HG03442 (cell line): ENCODE data around the gene SLC2A14.
"Not testable (repeated sequence)": the region's sequence is repeated elsewhere in the genome, so short reads cannot be mapped to it uniquely, and the experiment has no call there.

Source experiments
- ATAC-seq: cut with Tn5 transposase; IDR thresholded peaks from one replicate; pipeline ENCODE4 v1.9.1; 2021; ENCODE audit warnings: mild to moderate bottlenecking, moderate library complexity; ENCODE audit not compliant: unreplicated experiment

SLC2A14 gene

DNA sequence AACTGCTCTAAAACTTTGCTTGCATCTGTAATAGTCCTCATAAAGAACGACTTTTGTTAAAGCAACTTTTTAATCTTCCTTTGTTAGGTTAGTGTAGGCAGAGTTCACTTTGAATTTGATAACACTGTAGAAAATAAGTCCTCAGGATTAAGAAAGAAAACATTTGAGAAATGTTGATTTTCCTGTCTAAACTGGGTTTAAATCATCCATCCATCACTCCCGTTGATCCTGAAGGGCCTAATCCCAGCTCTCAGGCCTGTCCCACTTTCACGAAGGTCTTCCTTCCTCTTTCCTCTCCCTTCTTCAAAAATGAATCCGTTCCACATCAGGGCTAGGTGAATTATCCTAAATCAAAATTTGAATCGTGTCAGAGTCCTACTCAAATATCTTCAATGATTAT, 36.9 kb downstream of the SLC2A14 start:
- ATAC-seq: no peak

DNA sequence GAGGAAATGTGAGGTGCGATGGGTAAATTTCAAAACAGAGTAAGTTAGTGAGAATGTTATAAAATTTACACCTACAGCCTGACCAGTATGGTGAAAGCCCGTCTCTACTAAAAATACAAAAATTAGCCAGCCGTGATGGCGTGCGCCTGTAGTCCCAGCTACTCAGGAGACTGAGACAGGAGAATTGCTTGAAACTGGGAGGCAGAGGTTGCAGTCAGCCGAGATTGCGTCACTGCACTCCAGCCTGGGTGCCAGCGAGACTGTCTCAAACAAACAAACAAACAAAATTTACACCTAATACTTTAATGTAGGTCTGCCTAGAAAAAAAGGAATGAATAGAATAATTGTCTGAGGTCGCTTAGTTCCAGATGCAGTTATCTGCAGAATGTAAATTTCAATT, 37.6 kb downstream of the SLC2A14 start:
- ATAC-seq: no peak

DNA sequence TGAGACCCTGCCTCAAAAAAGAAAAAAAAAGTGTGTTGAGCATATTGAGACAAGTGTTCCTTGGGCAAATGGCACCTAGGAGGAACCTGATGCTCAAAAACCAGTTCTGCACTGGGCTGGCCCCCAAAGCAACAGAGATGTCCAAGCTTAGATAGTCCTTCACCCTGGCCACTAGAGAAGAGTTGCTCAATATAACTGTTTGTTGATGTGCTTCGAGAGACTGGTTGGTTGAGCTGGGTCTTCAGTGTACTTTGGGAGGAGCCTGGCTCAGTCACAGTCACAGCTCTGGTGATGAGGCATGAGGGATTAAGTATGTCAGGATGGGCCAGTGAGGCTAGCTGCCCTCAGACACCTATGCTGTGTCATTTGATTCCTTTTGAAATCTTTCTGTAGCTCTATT, 38.0 kb downstream of the SLC2A14 start:
- no peak for ATAC-seq

DNA sequence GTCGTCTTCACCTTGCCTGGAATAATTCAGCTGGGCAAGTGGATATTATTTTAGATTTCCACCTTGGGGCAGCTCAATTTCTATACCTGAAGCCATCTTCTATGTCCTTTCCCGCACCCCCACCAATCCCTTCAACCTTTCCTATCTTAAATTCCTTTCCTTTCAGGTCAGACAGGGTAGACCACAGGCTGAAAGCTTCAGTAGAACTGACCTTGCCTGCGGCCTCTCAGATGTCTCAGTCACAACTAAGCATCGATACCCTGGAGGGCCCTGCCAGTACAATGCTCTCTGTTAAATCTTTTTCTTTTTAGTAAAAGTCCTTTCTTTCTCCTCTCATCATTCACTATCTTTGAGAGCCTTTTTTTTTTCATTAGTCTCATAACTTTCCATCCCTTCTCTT, 38.9 kb downstream of the SLC2A14 start:
- no peak for ATAC-seq

DNA sequence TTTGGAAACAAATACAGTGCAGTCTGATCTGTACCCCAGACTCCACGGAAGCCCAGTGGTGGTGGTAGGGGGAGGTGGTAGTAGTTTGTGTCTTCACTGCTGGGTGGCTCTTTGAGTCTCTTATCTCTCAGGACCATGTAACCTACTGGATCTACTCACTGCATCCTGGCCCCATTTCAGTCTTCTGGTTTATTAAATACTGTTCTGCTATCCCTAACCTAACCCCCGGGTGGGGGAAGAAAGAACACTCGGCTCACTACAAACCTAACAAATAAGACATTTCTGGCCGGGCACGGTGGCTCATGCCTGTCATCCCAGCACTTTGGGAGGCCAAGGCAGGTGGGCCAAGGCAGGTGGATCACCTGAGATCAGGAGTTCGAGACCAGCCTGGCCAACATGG, 39.5 kb downstream of the SLC2A14 start:
- ATAC-seq: not testable (repeated sequence)

DNA sequence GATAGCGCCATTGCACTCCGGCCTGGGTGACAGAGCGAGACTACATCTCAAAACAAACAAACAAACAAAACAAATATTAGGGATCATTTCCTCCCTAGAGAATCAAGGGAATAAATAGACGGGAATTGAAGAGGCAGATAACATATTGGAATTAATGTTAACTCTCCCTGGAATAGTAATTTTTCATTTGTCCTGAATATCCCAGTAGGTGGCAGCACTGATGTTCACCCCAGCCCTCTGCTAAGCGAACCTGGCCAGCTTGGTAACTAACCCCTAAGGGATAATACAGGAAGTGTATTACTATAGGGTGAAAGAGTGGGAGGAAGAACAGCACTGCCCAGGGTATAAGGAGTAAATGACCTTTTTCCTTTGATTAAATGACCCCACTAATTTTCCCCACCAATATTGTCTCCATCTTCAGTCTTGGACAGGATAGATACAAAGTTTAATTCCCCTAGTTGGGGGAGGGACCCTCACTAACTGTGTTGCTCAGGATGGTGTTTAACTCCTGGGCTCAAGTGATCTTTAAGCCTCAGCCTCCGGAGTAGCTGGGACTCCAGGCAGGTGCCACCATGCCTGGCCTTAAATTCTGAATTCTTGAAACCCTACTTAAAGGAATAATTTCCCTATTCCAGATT, 40.5 kb downstream of the SLC2A14 start:
- peak; percentile 47 for ATAC-seq

DNA sequence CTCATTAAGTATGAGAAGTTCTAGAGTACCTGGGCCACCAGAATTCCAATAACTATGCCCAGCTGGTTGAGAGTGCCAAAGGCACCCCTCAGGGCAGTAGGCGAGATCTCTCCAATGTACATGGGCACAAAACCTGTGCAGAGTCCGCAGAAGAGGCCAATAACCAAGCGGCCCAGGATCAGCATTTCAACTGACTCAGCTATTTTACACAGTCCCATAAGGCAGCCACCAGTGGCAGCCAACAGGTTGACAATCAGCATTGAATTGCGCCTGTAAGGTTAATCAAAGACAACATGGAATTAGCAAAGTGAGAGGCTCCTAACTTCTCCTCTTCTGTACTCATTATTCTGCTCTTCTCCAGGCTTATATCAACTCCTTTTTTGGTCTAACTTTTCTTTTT, 43.0 kb downstream of the SLC2A14 start:
- ATAC-seq: not testable (repeated sequence)

DNA sequence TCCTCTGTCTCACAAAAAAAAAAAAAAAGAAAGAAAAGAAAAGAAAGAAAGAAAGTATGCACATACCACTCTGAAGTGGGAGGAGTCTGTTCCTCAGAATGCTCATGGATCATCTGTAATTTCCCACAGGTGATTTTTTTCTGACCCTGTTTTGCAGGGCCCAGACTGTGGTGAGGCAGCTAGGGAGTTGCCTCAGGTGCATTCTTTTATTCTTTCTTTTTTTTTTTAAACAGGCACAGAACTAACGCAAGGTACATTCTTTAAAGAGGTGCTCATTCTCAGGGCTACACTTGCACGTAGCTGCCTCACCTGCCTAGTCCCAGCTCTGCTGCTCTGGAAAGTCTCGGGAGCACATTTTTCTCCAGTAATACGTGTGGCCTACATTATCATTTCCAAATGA, 47.0 kb downstream of the SLC2A14 start:
- not testable (repeated sequence) for ATAC-seq

DNA sequence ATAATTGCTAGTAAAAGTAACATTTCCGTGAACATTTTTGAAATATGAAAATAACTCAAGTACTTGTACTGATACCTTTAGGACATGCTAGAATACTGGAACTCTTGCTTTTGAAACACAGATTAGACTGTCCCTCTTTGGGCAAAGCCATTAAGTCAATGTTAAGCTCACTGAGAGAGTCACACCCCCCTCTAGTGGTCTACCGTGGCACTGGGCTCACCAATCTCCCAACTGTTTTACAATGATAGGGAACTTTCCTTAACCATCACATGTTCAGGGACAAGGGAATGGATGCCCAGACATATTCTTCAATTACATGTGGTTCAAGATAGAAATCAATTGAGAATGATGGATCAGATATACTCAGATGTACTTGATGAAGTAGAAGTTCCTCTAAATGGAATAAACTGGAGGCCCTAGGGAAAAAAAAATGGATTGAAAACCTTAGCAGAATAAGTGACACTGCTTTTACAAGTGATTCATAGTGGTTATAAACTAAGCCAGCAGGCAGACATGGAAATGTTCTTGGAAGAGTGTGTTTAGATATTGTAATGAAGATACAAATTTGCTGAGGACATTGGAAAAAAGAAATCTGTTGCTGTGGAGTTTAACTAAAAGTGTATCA, 65.7 kb downstream of the SLC2A14 start:
- no peak for ATAC-seq

DNA sequence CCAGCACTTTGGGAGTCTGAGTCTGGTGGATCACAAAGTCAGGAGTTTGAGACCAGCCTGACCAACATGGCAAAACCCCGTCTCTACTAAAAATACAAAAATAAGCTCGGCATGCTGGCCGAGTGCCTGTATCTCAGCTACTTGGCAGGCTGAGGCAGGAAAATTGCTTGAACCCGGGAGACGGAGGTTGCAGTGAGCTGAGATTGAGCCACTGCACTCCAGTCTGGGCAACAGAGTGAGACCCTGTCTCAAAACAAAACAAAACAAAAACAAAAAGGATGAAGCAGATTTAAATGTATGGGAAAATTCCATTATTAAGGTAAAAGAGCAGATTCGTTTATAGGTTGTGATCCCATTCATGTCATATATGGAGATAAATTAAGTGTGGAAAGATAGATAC, 66.4 kb downstream of the SLC2A14 start:
- not testable (repeated sequence) for ATAC-seq

DNA sequence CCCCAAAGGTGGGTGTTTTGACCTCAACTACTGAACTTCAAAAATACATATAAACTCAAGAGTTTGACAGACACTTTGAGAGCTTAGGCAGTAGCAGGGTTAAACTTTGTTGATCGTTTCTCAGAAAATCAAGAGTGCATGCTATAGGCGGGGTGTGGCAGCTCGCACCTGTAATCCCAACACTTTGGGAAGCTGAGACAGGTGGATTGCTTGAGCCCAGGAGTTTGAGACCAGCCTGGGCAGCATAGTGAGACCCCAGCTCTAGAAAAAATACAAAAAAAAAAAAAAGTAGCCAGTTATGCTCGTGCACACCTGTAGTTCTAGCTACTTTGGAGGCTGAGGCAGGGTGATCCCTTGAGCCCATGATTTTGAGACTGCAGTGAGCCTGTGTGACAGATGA, 71.3 kb downstream of the SLC2A14 start:
- no peak for ATAC-seq

DNA sequence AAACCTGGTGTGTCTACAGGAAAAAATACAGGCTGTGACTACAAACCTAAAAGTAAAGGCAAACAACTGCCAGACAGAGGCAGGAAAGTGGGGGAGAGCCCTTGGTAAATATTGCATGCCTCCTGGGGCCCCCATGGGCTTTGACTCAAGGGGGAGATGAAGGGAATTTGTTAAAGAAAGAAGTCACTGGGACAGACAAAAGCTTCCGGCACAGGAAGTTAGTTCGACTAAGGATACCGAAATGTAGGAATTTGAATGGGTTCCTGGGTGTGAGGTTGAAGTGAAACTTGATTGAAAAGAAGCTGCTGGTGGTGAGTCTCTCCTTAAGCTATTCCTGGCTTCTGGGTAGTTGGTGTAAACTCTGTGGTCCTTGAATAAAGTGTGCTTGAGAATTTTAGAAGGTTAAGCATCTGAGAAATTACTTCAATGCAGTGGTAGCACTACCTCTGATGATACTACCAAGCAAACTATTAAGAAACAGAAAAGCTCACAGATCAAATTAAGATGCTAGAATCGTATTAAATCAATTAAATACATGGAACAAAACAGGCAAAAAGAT, 73.9 kb downstream of the SLC2A14 start:
- not testable (repeated sequence) for ATAC-seq

DNA sequence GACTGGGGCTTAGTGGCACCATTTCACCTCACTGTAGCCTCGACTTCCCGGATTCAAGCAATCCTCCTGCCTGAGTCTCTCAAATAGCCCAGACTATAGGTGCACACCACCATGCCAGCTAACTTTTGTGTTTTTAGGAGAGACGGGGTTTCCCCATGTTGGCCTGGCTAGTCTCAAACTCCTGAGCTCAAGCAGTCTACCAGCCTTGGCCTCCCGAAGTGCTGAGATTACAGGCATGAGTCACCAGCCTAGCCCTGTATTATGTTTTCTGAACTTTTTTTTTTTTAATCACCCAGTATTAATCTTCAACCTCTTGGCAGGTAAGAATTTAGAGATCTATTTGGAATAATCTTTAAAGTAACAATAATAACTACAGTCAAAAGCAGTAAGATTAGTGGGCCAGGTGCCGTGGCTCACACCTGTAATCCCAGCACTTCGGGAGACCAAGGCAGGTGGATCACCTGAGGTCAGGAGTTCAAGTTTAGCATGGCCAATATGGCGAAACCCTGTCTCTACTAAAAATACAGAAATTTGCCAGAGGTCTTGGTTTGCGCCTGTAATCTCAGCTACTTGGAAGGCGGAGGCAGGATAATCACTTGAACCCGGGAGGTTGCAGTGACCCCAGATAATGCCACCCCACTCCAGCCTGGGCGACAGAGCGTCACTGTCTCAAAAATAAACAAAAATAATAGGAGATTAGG, 74.9 kb downstream of the SLC2A14 start:
- no peak for ATAC-seq

DNA sequence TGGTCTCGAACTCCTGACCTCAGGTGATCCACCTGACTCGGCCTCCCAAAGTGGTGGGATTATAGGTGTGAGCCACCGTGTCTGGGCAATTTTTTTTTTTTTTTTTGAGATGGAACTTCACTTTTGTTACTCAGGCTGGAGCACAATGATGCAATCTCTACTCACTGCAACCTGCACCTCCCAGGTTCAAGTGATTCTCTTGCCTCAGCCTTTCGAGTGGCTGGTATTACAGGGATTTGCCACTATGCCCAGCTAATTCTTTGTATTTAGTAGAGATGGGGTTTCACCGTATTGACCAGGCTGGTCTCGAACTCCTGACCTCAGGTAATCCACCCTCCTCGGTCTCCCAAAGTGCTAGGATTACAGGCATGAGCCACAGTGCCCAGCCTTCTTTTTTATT, 75.4 kb downstream of the SLC2A14 start:
- ATAC-seq: not testable (repeated sequence)

DNA sequence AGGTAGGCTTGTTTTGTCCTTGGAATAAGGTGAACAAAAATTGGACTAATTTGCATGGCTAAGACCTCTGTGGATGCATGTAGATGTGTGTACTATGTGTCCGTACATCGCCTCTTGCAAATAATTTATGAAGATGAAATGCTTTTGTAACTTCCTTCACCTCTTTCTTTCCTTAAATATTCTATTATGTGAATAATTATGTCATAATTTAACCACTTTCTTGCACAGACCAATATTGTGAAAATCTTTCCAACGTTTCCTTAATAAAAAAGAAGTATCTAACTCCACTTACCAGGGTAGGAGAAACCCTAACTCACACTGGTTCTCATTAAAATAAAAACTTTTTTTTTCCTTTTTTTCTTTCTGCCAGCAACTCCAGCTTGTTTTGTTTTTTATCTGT, 79.5 kb downstream of the SLC2A14 start:
- no peak for ATAC-seq

DNA sequence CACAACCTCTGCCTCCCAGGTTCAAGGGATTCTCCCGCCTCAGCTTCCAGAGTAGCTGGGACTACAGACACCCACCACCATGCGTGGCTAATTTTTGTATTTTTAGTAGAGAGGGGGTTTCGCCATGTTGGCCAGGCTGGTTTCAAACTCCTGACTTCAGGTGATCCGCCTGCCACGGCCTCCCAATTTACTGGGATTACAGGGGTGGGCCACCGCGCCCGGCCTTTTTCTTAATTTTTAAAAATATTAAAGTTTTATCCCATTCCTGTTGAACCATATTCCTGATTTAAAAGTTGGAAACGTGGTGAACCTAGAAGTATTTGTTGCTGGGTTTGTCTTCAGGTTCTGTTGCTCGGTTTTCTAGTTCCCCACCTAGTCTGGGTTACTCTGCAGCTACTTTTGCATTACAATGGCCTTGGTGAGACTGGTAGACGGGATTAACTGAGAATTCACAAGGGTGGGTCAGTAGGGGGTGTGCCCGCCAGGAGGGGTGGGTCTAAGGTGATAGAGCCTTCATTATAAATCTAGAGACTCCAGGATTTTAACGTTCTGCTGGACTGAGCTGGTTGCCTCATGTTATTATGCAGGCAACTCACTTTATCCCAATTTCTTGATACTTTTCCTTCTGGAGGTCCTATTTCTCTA, 83.7 kb downstream of the SLC2A14 start, which contains the start of gene NANOG:
TSS of gene NANOG (plus strand) at position 519 of the 645 bp plus-strand sequence. CDS start 213 bp downstream, outside the sequence.
- ATAC-seq: not testable (repeated sequence)

DNA sequence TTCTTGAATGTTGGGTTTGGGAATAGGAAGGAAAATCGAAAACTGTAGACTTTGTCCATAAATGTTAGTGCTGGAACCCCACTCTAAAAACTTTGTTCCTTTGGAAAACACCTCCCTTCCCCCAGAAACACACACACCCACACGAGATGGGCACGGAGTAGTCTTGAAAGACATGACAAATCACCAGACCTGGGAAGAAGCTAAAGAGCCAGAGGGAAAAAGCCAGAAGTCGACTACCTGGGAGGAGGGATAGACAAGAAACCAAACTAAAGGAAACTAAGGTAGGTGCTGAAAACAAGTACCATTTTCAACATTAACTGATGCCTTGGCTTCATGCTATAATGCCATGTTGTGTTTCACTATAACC, 84.4 kb downstream of the SLC2A14 start:
- ATAC-seq: no peak

DNA sequence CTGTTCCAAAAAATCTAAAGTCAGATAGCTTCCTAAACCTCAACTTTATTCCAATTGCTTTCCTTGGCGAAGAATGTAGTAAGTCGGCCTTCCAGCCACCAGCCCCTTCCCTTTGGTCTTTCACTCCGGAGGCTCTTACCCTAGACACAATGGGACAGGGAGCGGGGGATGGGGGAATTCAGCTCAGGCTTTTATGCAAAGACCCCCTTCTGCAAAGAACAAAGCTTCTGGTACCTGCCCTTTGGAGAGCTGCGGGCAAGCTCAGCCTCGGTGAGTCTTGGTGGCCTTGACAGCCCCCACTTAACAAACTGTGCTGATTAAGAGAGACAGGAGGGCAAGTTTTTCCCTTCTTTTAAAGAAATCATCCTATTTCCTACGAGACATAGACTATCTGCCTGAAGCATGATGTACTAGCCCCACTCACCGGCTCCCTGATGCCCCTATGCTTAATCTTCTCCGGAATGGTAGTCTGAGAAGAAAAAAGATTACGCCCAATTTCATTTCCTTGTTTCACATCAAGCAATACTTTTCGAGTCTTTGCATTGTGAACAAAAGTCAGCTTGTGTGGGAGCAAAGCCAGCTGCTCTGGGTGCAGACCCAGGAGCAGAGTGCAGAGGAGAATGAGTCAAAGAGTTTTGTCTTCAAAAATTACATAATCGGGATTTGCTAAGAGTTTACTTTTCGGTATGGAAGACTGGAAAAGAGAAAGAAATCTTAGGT, 85.0 kb downstream of the SLC2A14 start:
- no peak for ATAC-seq

DNA sequence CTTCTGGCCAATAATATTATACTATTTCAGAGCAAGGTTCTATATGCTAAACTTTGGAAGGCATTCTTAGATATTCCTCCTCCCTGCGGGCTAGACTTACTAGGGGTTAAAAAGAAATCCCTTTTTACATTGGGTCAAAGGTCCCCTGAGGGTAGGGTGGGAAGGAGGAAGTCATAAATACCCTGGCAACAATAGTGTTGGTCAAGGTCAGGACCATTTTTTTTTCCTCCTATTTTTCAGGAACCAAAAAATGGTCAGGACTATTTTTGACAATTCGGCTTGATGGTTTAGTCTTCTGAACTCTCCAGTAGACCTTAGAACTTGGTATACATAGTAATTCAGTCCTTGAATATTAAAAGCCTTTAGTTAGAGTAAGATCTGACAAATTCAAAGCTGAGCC, 88.0 kb downstream of the SLC2A14 start:
- ATAC-seq: no peak

DNA sequence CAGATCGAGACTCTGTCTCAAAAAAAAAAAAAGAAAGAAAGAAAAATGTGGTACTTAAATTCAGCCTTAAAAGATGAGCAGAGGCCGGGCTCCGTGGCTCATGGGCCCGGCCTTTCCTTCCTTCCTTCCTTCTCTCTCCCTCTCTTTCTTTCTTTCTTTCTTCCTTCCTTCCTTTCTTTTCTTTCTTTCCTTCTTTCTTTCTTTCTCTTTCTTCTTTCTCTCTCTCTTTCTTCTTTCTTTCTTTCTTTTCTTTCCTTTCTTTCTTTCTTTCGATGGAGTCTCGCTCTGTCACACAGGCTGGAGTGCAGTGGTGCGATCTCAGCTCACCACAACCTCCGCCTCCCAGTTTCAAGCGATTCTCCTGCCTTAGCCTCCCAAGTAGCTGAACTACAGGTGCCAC, 89.3 kb downstream of the SLC2A14 start:
- ATAC-seq: not testable (repeated sequence)

DNA sequence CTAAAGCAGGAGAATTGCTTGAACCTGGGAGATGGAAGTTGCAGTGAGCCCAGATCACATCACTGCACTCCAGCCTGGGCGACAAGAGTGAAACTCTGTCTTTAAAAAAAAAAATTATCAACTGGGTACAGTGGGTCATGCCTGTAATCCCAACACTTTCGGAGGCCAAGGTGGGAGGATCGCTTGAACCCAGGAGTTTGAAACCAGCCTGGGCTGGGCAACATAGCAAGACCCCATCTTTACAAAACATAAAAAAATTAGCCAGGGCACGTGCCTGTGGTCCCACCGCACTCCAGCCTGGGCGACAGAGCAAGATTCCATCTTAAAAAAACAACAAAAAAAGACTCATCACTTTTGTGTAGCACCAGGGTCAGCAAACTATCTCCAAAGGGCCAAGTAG, 90.7 kb downstream of the SLC2A14 start:
- no peak for ATAC-seq
